GM23338 (cell line): ENCODE results near the gene SND1. TPM values are rescaled to one million over a fixed set of nuclear protein-coding genes. Genes with fewer than 3 reads are reported as not detected.

Source experiments
- ATAC-seq: fragments of 200-7000 bp; cut with Tn5 transposase; 3 replicates; pipeline ENCODE4 v1.9.1; 2020
- DNase-seq: peaks from one replicate; pipeline ENCODE4 v3.0.0-alpha.2; 2015; ENCODE audit warnings: low spot score
- H2AFZ ChIP-seq: fragments of 200-600 bp; sonication (generic); 2 replicates; pipeline ENCODE4 v1.8.0; 2016; ENCODE audit warnings: antibody characterized with exemption, mild to moderate bottlenecking, moderate library complexity
- H3F3A ChIP-seq: fragments of 200-600 bp; sonication (generic); replicated peaks from 2 replicates; pipeline ENCODE4 v1.8.0; 2017; ENCODE audit warnings: antibody characterized with exemption, mixed run types, low read depth
- H3K27ac ChIP-seq: fragments of 200-600 bp; sonication (generic); 2 replicates; pipeline ENCODE4 v1.6.1; 2016; ENCODE audit warnings: low read depth
- H3K27me3 ChIP-seq: fragments of 200-600 bp; sonication (generic); 2 replicates; pipeline ENCODE4 v1.8.0; 2016; ENCODE audit warnings: mild to moderate bottlenecking, mixed run types, moderate library complexity; ENCODE audit not compliant: insufficient read depth
- H3K36me3 ChIP-seq: fragments of 200-600 bp; sonication (generic); 2 replicates; pipeline ENCODE4 v1.8.0; 2016; ENCODE audit warnings: mild to moderate bottlenecking; ENCODE audit not compliant: insufficient read depth
- H3K4me1 ChIP-seq: fragments of 200-600 bp; sonication (generic); 2 replicates; pipeline ENCODE4 v1.8.0; 2016; ENCODE audit warnings: mild to moderate bottlenecking, moderate library complexity; ENCODE audit not compliant: insufficient read depth
- H3K4me2 ChIP-seq: fragments of 200-600 bp; sonication (generic); 2 replicates; pipeline ENCODE4 v1.7.1; 2017; ENCODE audit warnings: mixed run types
- H3K4me3 ChIP-seq: fragments of 200-600 bp; sonication (generic); 2 replicates; pipeline ENCODE4 v1.6.1; 2016; ENCODE audit warnings: mixed run types
- H3K79me2 ChIP-seq: fragments of 200-600 bp; sonication (generic); replicated peaks from 2 replicates; pipeline ENCODE4 v1.8.0; 2017; ENCODE audit warnings: mild to moderate bottlenecking; ENCODE audit not compliant: insufficient read depth
- H3K9me2 ChIP-seq: fragments of 200-600 bp; sonication (generic); 2 replicates; pipeline ENCODE4 v1.8.0; 2017; ENCODE audit not compliant: insufficient read depth
- H4K20me1 ChIP-seq: fragments of 200-600 bp; sonication (generic); replicated peaks from 2 replicates; pipeline ENCODE4 v1.8.0; 2017; ENCODE audit warnings: mild to moderate bottlenecking; ENCODE audit not compliant: insufficient read depth
- H3K27ac Mint-ChIP-seq: 2 replicates; pipeline ENCODE4 v1.8.0; 2020; ENCODE audit warnings: inconsistent platforms, mild to moderate bottlenecking, moderate library complexity, mixed read lengths
- H3K27me3 Mint-ChIP-seq: 3 replicates; pipeline ENCODE4 v1.8.0; 2022; ENCODE audit warnings: low read depth, mild to moderate bottlenecking, moderate library complexity, mixed read lengths, inconsistent platforms; ENCODE audit not compliant: insufficient read depth, poor library complexity
- H3K36me3 Mint-ChIP-seq: 3 replicates; pipeline ENCODE4 v1.8.0; 2021; ENCODE audit warnings: low read depth, mild to moderate bottlenecking, inconsistent platforms, moderate library complexity, mixed read lengths
- H3K4me1 Mint-ChIP-seq: 3 replicates; pipeline ENCODE4 v1.8.0; 2020; ENCODE audit warnings: mild to moderate bottlenecking, inconsistent platforms, mixed read lengths
- H3K4me3 Mint-ChIP-seq: 3 replicates; pipeline ENCODE4 v1.8.0; 2021; ENCODE audit warnings: moderate library complexity, mild to moderate bottlenecking, inconsistent platforms, mixed read lengths
- H3K9me3 Mint-ChIP-seq: 3 replicates; pipeline ENCODE4 v1.8.0; 2020; ENCODE audit warnings: moderate library complexity, mild to moderate bottlenecking, inconsistent platforms, mixed read lengths
- CREB1 ChIP-seq: fragments of 250-450 bp; sonication (Bioruptor Pico); IDR thresholded peaks from 2 replicates; pipeline ENCODE4 v1.5.0; 2020; ENCODE audit warnings: low read depth, mild to moderate bottlenecking, moderate library complexity
- CTCF ChIP-seq, 2 experiments: fragments of 200-600 bp in 1 of 2; sonication (generic) in 1 of 2; conservative IDR thresholded peaks; 2 replicates each; pipeline versions ENCODE4 v1.5.1 to v1.6.1; 2016 to 2017; ENCODE audit warnings: antibody characterized with exemption in 2 of 2, low read depth in 2 of 2, mild to moderate bottlenecking in 2 of 2, moderate library complexity in 1 of 2
- EZH2 ChIP-seq: fragments of 200-600 bp; sonication (generic); IDR thresholded peaks from one replicate; pipeline ENCODE4 v1.8.0; 2017; ENCODE audit warnings: antibody characterized with exemption, mild to moderate bottlenecking, low read depth; ENCODE audit not compliant: unreplicated experiment
- EZH2phosphoT487 ChIP-seq: fragments of 200-600 bp; sonication (generic); IDR thresholded peaks from one replicate; pipeline ENCODE4 v1.8.1; 2018; ENCODE audit warnings: antibody characterized with exemption; ENCODE audit not compliant: unreplicated experiment
- JUNB ChIP-seq: IDR thresholded peaks from one replicate; pipeline ENCODE4 v1.6.1; 2016; ENCODE audit warnings: antibody characterized with exemption; ENCODE audit not compliant: unreplicated experiment
- NANOG ChIP-seq: IDR thresholded peaks from 2 replicates; pipeline ENCODE4 v1.6.1; 2016; ENCODE audit warnings: antibody characterized with exemption, borderline replicate concordance
- REST ChIP-seq: IDR thresholded peaks from one replicate; pipeline ENCODE4 v1.6.1; 2018; ENCODE audit warnings: antibody characterized with exemption; ENCODE audit not compliant: unreplicated experiment
- STAT1 ChIP-seq: IDR thresholded peaks from one replicate; pipeline ENCODE4 v1.6.1; 2016; ENCODE audit warnings: antibody characterized with exemption; ENCODE audit not compliant: unreplicated experiment
- ZNF114 ChIP-seq: fragments of 250-450 bp; sonication (Bioruptor Pico); IDR thresholded peaks from 2 replicates; pipeline ENCODE4 v1.5.0; 2020; ENCODE audit warnings: mild to moderate bottlenecking, moderate library complexity
- ZNF331 ChIP-seq: fragments of 250-450 bp; sonication (Bioruptor Pico); IDR thresholded peaks from 2 replicates; pipeline ENCODE4 v1.5.0; 2020; ENCODE audit warnings: low read depth, mild to moderate bottlenecking, moderate library complexity
- polyA plus RNA-seq: library from polyadenylated mRNA; unstranded; fragments of >200 nt; fragmentation: Nextera tagmentation; extraction: Ambion mirVana; gene quantifications from 2 replicates; pipeline ENCODE4 v1.2.1, GENCODE V29; 2016
- total RNA-seq: library from RNA; depleted of rRNA; stranded (reverse); fragments of >200 nt; shearing (Covaris generic); gene quantifications from 2 replicates; pipeline ENCODE4 v1.2.3, GENCODE V29; 2014
- TF ChIP-seq, protein P1 (sequence below): fragments of 250-450 bp; sonication (Bioruptor Pico); IDR thresholded peaks from 2 replicates; pipeline ENCODE4 v1.5.0; 2020; ENCODE audit warnings: mild to moderate bottlenecking, moderate library complexity

SND1 gene
- total and polyA plus RNA-seq, 2 experiments from 2014 or later = 107 to 254 TPM

- Histone ChIP-seq H3K4me2 (no peak overlapping the region), H3K36me3 (no peaks in the 10 kb centered on the region; the same call in 1 of the 2 replicates), H2AFZ (no peak overlapping the region), H4K20me1 (no peaks in the 10 kb centered on the region), H3F3A (no peaks in the 10 kb centered on the region), H3K4me1 (no peaks in the 10 kb centered on the region), H3K27ac (no peak overlapping the region), H3K27me3 (no peaks in the 10 kb centered on the region), H3K79me2 (no peaks in the 10 kb centered on the region), H3K9me2 (no peaks in the 10 kb centered on the region), H3K4me3 (no peak overlapping the region)
- DNase-seq (no peak), ATAC-seq (no peak)
- Mint-ChIP-seq H3K4me3 (no peak overlapping the region), H3K4me1 (peaks cover 11% of the 10 kb centered on the region; the same call in 2 of the 3 replicates), H3K27ac (no peak overlapping the region), H3K9me3 (no peaks in the 10 kb centered on the region), H3K27me3 (peaks cover 14% of the 10 kb centered on the region), H3K36me3 (peaks cover 3% of the 10 kb centered on the region; the same call in 2 of the 3 replicates)
- TF ChIP-seq JUNB (no peak), EZH2 (no peak)
Observed at GRCh38 chr7:128080169-128080568, 428.2 kb downstream of the SND1 start.

- Mint-ChIP-seq H3K36me3 (peaks cover 11% of the 10 kb centered on the region), H3K9me3 (no peaks in the 10 kb centered on the region), H3K4me3 (no peak overlapping the region), H3K27me3 (peaks cover 14% of the 10 kb centered on the region), H3K27ac (no peak overlapping the region), H3K4me1 (peaks cover 6% of the 10 kb centered on the region; the same call in 2 of the 3 replicates)
- no peak overlapping the region for H3K4me3 ChIP-seq
- no peaks in the 10 kb centered on the region; the same call in 1 of the 2 replicates for H3K36me3 ChIP-seq
- no peak overlapping the region for H3K4me2 ChIP-seq
- H4K20me1 ChIP-seq = no peaks in the 10 kb centered on the region
- no peaks in the 10 kb centered on the region for H3K9me2 ChIP-seq
- no peak for DNase-seq
- H3K27me3 ChIP-seq = no peaks in the 10 kb centered on the region
- no peak overlapping the region for H2AFZ ChIP-seq
- no peaks in the 10 kb centered on the region for H3F3A ChIP-seq
- H3K27ac ChIP-seq = no peak overlapping the region
- no peak for ATAC-seq
- no peaks in the 10 kb centered on the region for H3K79me2 ChIP-seq
- H3K4me1 ChIP-seq = no peaks in the 10 kb centered on the region
- TF ChIP-seq CTCF (conservative IDR thresholded peaks at IDR 0.05; ENCODE audit: low read depth in 2 of 2) = no peak
- no peak for TF ChIP-seq JUNB
- TF ChIP-seq ZNF114 (CRISPR knock-in tag) = no peak
- TF ChIP-seq NANOG = no peak
- TF ChIP-seq EZH2 = no peak
- TF ChIP-seq EZH2phosphoT487 = no peak
- TF ChIP-seq, protein P1, sequence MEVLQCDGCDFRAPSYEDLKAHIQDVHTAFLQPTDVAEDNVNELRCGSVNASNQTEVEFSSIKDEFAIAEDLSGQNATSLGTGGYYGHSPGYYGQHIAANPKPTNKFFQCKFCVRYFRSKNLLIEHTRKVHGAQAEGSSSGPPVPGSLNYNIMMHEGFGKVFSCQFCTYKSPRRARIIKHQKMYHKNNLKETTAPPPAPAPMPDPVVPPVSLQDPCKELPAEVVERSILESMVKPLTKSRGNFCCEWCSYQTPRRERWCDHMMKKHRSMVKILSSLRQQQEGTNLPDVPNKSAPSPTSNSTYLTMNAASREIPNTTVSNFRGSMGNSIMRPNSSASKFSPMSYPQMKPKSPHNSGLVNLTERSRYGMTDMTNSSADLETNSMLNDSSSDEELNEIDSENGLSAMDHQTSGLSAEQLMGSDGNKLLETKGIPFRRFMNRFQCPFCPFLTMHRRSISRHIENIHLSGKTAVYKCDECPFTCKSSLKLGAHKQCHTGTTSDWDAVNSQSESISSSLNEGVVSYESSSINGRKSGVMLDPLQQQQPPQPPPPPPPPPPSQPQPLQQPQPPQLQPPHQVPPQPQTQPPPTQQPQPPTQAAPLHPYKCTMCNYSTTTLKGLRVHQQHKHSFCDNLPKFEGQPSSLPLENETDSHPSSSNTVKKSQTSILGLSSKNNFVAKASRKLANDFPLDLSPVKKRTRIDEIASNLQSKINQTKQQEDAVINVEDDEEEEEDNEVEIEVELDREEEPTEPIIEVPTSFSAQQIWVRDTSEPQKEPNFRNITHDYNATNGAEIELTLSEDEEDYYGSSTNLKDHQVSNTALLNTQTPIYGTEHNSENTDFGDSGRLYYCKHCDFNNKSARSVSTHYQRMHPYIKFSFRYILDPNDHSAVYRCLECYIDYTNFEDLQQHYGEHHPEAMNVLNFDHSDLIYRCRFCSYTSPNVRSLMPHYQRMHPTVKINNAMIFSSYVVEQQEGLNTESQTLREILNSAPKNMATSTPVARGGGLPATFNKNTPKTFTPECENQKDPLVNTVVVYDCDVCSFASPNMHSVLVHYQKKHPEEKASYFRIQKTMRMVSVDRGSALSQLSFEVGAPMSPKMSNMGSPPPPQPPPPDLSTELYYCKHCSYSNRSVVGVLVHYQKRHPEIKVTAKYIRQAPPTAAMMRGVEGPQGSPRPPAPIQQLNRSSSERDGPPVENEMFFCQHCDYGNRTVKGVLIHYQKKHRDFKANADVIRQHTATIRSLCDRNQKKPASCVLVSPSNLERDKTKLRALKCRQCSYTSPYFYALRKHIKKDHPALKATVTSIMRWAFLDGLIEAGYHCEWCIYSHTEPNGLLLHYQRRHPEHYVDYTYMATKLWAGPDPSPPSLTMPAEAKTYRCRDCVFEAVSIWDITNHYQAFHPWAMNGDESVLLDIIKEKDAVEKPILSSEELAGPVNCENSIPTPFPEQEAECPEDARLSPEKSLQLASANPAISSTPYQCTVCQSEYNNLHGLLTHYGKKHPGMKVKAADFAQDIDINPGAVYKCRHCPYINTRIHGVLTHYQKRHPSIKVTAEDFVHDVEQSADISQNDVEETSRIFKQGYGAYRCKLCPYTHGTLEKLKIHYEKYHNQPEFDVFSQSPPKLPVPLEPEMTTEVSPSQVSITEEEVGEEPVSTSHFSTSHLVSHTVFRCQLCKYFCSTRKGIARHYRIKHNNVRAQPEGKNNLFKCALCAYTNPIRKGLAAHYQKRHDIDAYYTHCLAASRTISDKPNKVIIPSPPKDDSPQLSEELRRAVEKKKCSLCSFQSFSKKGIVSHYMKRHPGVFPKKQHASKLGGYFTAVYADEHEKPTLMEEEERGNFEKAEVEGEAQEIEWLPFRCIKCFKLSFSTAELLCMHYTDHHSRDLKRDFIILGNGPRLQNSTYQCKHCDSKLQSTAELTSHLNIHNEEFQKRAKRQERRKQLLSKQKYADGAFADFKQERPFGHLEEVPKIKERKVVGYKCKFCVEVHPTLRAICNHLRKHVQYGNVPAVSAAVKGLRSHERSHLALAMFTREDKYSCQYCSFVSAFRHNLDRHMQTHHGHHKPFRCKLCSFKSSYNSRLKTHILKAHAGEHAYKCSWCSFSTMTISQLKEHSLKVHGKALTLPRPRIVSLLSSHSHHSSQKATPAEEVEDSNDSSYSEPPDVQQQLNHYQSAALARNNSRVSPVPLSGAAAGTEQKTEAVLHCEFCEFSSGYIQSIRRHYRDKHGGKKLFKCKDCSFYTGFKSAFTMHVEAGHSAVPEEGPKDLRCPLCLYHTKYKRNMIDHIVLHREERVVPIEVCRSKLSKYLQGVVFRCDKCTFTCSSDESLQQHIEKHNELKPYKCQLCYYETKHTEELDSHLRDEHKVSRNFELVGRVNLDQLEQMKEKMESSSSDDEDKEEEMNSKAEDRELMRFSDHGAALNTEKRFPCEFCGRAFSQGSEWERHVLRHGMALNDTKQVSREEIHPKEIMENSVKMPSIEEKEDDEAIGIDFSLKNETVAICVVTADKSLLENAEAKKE (CRISPR knock-in tag) = no peak
- TF ChIP-seq STAT1 = no peak
- no peak for TF ChIP-seq ZNF331
- TF ChIP-seq CREB1 = no peak
- no peak for TF ChIP-seq REST
Observed at GRCh38 chr7:128081351-128081750, 429.4 kb downstream of the SND1 start.
